HEK293 (cell line): Measurements from ENCODE around the gene PPP1R1C.

ENCODE experiments used
- CTCF ChIA-PET: fragments of 350-600 bp; formaldehyde crosslinking; extraction: SDS; loops from one replicate; lab custom pipeline; 2021; ENCODE audit warnings: antibody characterized with exemption; lab: Yijun Ruan, JAX
- POLR2A ChIA-PET: fragments of 300-600 bp; formaldehyde crosslinking; extraction: SDS; loops from one replicate; lab custom pipeline; 2020; ENCODE audit warnings: antibody characterized with exemption, inconsistent platforms; lab: Yijun Ruan, JAX
- H3K27ac ChIP-seq: fragments of 200-500 bp; sonication (Bioruptor generic); 2 replicates; pipeline ENCODE4 v1.5.1; 2014; ENCODE audit warnings: low read depth, low read length, control low read depth, inconsistent platforms; ENCODE audit errors: extremely low read depth
- H3K36me3 ChIP-seq, 2 experiments: fragments of 200-500 bp in 1 of 2; sonication (Bioruptor generic) in 1 of 2; 1 replicate in 1 of 2; 2 replicates in 1 of 2; pipeline ENCODE4 v1.5.1; 2014 to 2017; ENCODE audit warnings: inconsistent platforms in 2 of 2, low read length in 2 of 2; ENCODE audit not compliant: control insufficient read depth in 2 of 2, insufficient read depth in 1 of 2
- H3K4me1 ChIP-seq: fragments of 200-500 bp; sonication (Bioruptor generic); 2 replicates; pipeline ENCODE4 v1.5.1; 2014; ENCODE audit warnings: mild to moderate bottlenecking, low read length, inconsistent platforms; ENCODE audit not compliant: control insufficient read depth, insufficient read depth
- H3K4me3 ChIP-seq: 2 replicates; pipeline ENCODE4 v1.5.1; 2011; ENCODE audit warnings: low read depth, mild to moderate bottlenecking, control low read depth, low read length, moderate library complexity
- H3K9me3 ChIP-seq: fragments of 200-500 bp; sonication (Bioruptor generic); 2 replicates; pipeline ENCODE4 v1.5.1; 2014; ENCODE audit warnings: low read depth, low read length, inconsistent platforms; ENCODE audit not compliant: control insufficient read depth, insufficient read depth
- KLF17 ChIP-seq: fragments of 450-650 bp; formaldehyde crosslinking; IDR thresholded peaks from 2 replicates; pipeline ENCODE4 v1.5.1; 2016; ENCODE audit warnings: missing biosample characterization, missing genetic modification characterization
- SALL2 ChIP-seq: fragments of 450-650 bp; formaldehyde crosslinking; IDR thresholded peaks from 2 replicates; pipeline ENCODE4 v1.5.0; 2017; ENCODE audit warnings: missing biosample characterization, mild to moderate bottlenecking, missing genetic modification characterization, borderline replicate concordance
- SCRT1 ChIP-seq: fragments of 450-650 bp; formaldehyde crosslinking; IDR thresholded peaks from 2 replicates; pipeline ENCODE4 v1.5.1; 2016; ENCODE audit warnings: missing biosample characterization, missing genetic modification characterization, borderline replicate concordance
- ZBTB44 ChIP-seq: fragments of 450-650 bp; IDR thresholded peaks from 2 replicates; pipeline ENCODE4 v1.5.1; 2018; ENCODE audit warnings: missing biosample characterization, mild to moderate bottlenecking, missing genetic modification characterization
- ZNF10 ChIP-seq: fragments of 450-650 bp; formaldehyde crosslinking; IDR thresholded peaks from 2 replicates; pipeline ENCODE4 v1.5.1; 2017; ENCODE audit warnings: missing biosample characterization, missing genetic modification characterization
- ZNF112 ChIP-seq: fragments of 450-650 bp; formaldehyde crosslinking; IDR thresholded peaks from 2 replicates; pipeline ENCODE4 v1.5.0; 2017; ENCODE audit warnings: missing biosample characterization, missing genetic modification characterization
- ZNF132 ChIP-seq: fragments of 450-650 bp; formaldehyde crosslinking; IDR thresholded peaks from 2 replicates; pipeline ENCODE4 v1.5.1; 2017; ENCODE audit warnings: missing biosample characterization, missing genetic modification characterization, borderline replicate concordance
- ZNF211 ChIP-seq: fragments of 450-650 bp; formaldehyde crosslinking; IDR thresholded peaks from 2 replicates; pipeline ENCODE4 v1.5.1; 2016; ENCODE audit warnings: low read depth, missing biosample characterization, missing genetic modification characterization
- ZNF23 ChIP-seq: fragments of 450-650 bp; formaldehyde crosslinking; IDR thresholded peaks from 2 replicates; pipeline ENCODE4 v1.5.1; 2016; ENCODE audit warnings: missing biosample characterization, missing genetic modification characterization, borderline replicate concordance
- ZNF302 ChIP-seq: fragments of 450-650 bp; formaldehyde crosslinking; IDR thresholded peaks from 2 replicates; pipeline ENCODE4 v1.5.1; 2016; ENCODE audit warnings: missing biosample characterization, missing genetic modification characterization, low read depth
- ZNF398 ChIP-seq: fragments of 450-650 bp; formaldehyde crosslinking; IDR thresholded peaks from 2 replicates; pipeline ENCODE4 v1.5.1; 2017; ENCODE audit warnings: missing biosample characterization, missing genetic modification characterization
- ZNF488 ChIP-seq: fragments of 450-650 bp; formaldehyde crosslinking; IDR thresholded peaks from 2 replicates; pipeline ENCODE4 v1.5.1; 2016; ENCODE audit warnings: missing biosample characterization, missing genetic modification characterization
- ZNF510 ChIP-seq: fragments of 450-650 bp; formaldehyde crosslinking; IDR thresholded peaks from 2 replicates; pipeline ENCODE4 v1.5.1; 2018; ENCODE audit warnings: mild to moderate bottlenecking, missing genetic modification characterization, missing biosample characterization; ENCODE audit not compliant: insufficient replicate concordance
- ZNF518A ChIP-seq: fragments of 450-650 bp; formaldehyde crosslinking; conservative IDR thresholded peaks from 2 replicates; pipeline ENCODE4 v1.5.1; 2016; ENCODE audit warnings: low read depth, missing biosample characterization, missing genetic modification characterization
- ZNF530 ChIP-seq: fragments of 450-650 bp; formaldehyde crosslinking; IDR thresholded peaks from 2 replicates; pipeline ENCODE4 v1.5.1; 2016; ENCODE audit warnings: low read depth, missing biosample characterization, missing genetic modification characterization
- ZNF549 ChIP-seq: fragments of 450-650 bp; IDR thresholded peaks from 2 replicates; pipeline ENCODE4 v1.5.1; 2018; ENCODE audit warnings: missing biosample characterization, missing genetic modification characterization, mild to moderate bottlenecking, inconsistent platforms, moderate library complexity
- ZNF555 ChIP-seq: fragments of 450-650 bp; formaldehyde crosslinking; conservative IDR thresholded peaks from 2 replicates; pipeline ENCODE4 v1.5.1; 2017; ENCODE audit warnings: missing biosample characterization, mild to moderate bottlenecking, missing genetic modification characterization, inconsistent platforms
- ZNF571 ChIP-seq: fragments of 450-650 bp; formaldehyde crosslinking; IDR thresholded peaks from 2 replicates; pipeline ENCODE4 v1.5.0; 2017; ENCODE audit warnings: missing biosample characterization, missing genetic modification characterization
- ZNF621 ChIP-seq: fragments of 450-650 bp; formaldehyde crosslinking; IDR thresholded peaks from 2 replicates; pipeline ENCODE4 v1.5.1; 2017; ENCODE audit warnings: missing biosample characterization, missing genetic modification characterization
- ZNF629 ChIP-seq: fragments of 450-650 bp; formaldehyde crosslinking; IDR thresholded peaks from 2 replicates; pipeline ENCODE4 v1.5.1; 2017; ENCODE audit warnings: missing biosample characterization, missing genetic modification characterization
- ZNF677 ChIP-seq: fragments of 450-650 bp; IDR thresholded peaks from 2 replicates; pipeline ENCODE4 v1.5.0; 2018; ENCODE audit warnings: missing biosample characterization, mild to moderate bottlenecking, missing genetic modification characterization, moderate library complexity
- ZNF76 ChIP-seq: fragments of 450-650 bp; formaldehyde crosslinking; IDR thresholded peaks from 2 replicates; pipeline ENCODE4; 2016; ENCODE audit warnings: low read depth, missing biosample characterization, missing genetic modification characterization, borderline replicate concordance
- ZNF837 ChIP-seq: fragments of 450-650 bp; formaldehyde crosslinking; IDR thresholded peaks from 2 replicates; pipeline ENCODE4 v1.5.1; 2016; ENCODE audit warnings: missing biosample characterization, missing genetic modification characterization

PPP1R1C gene

GRCh38 chr2:181991171-181991885 is 5.7 kb downstream of the PPP1R1C start (continued):
- no peak for TF ChIP-seq ZNF571 (tag by site-specific recombination)
- TF ChIP-seq ZNF837: no peak
- TF ChIP-seq SALL2 (tag by site-specific recombination): no peak
- TF ChIP-seq ZNF10: no peak
- TF ChIP-seq ZNF677 (tag by site-specific recombination): no peak

GRCh38 chr2:181992776-181993175 is 7.1 kb downstream of the PPP1R1C start:
- H3K27ac ChIP-seq: no peak overlapping the region
- ChIA-PET CTCF (interaction anchor here (0.6 kb wide), 1 partner anchor 89 kb away, joined by 3 read pairs; no protein-coding TSS in a partner anchor), POLR2A (no interaction called here)
- H3K4me1 ChIP-seq: peaks cover 3% of the 10 kb centered on the region; the same call in 1 of the 2 replicates
- no peak for TF ChIP-seq ZNF621
- no peak for TF ChIP-seq ZNF398 (tag by site-specific recombination)
- no peak for TF ChIP-seq ZNF555 (tag by site-specific recombination)
- no peak for TF ChIP-seq ZNF76 (tag by site-specific recombination)
- no peak for TF ChIP-seq ZNF112 (tag by site-specific recombination)
- no peak for TF ChIP-seq SCRT1
- no peaks in the 10 kb centered on the region for H3K36me3 ChIP-seq
- no peak overlapping the region for H3K4me3 ChIP-seq
- H3K9me3 ChIP-seq: no peaks in the 10 kb centered on the region

- CTCF ChIA-PET: no interaction called here
- Histone ChIP-seq H3K9me3 (no peaks in the 10 kb centered on the region), H3K27ac (no peak overlapping the region), H3K4me1 (no peaks in the 10 kb centered on the region), H3K4me3 (no peak overlapping the region), H3K36me3 (no peaks in the 10 kb centered on the region)
- POLR2A ChIA-PET: no interaction called here
- TF ChIP-seq ZNF132 (tag by site-specific recombination): no peak
- no peak for TF ChIP-seq ZNF530 (tag by site-specific recombination)
- TF ChIP-seq ZNF549: no peak
- no peak for TF ChIP-seq ZNF555 (tag by site-specific recombination)
- TF ChIP-seq ZNF629 (tag by site-specific recombination): no peak
- TF ChIP-seq ZNF211: no peak
- no peak for TF ChIP-seq ZNF302 (tag by site-specific recombination)
- TF ChIP-seq ZNF518A (tag by site-specific recombination): no peak
- TF ChIP-seq KLF17 (tag by site-specific recombination): no peak
- TF ChIP-seq ZNF23 (tag by site-specific recombination): no peak
- no peak for TF ChIP-seq ZNF488 (tag by site-specific recombination)
- TF ChIP-seq ZNF510: no peak
- no peak for TF ChIP-seq ZBTB44
Observed at GRCh38 chr2:181995289-181995688, 9.6 kb downstream of the PPP1R1C start.
